HL-60 (cell line): ENCODE data around the gene TRPV5.

Source experiments
- CTCF ChIP-seq: IDR thresholded peaks from one replicate; pipeline ENCODE4 v1.5.1; 2011; ENCODE audit warnings: low read length, control low read depth, inconsistent platforms; ENCODE audit not compliant: insufficient read depth
- POLR2AphosphoS5 ChIP-seq: IDR thresholded peaks from 2 replicates; pipeline ENCODE4 v1.6.1; 2012; ENCODE audit warnings: low read depth
- REST ChIP-seq: IDR thresholded peaks from 2 replicates; pipeline ENCODE4 v1.6.1; 2012; ENCODE audit warnings: low read depth; ENCODE audit not compliant: insufficient replicate concordance

GRCh38 chr7:142948603-142949002 lies 15.1 kb upstream of the TRPV5 start:
- TF ChIP-seq CTCF (no peak), POLR2AphosphoS5 (no peak), REST (no peak)
